ENCODE data around the gene ACAT2.
"Not testable (repeated sequence)": the region's sequence is repeated elsewhere in the genome, so short reads cannot be mapped to it uniquely, and the experiment has no call there.

ACAT2 gene

GRCh38 chr6:159761873-159762680, at the start of gene ACAT2:
ACAT2 (plus strand) TSS chr6:159762045; CDS start chr6:159762088, 43 bp downstream.
- DNase-seq (ENCODE audit: low spot score) = peak; percentile 96

- not testable (repeated sequence) for DNase-seq (ENCODE audit: low spot score)
Measured at GRCh38 chr6:159712389-159712788, 49.5 kb upstream of the ACAT2 start.

- DNase-seq (ENCODE audit: low spot score) = no peak
Measured at GRCh38 chr6:159713984-159714383, 47.9 kb upstream of the ACAT2 start.

GRCh38 chr6:159714404-159714803, 47.4 kb upstream of the ACAT2 start:
- DNase-seq (ENCODE audit: low spot score) = no peak

- DNase-seq (ENCODE audit: low spot score) = no peak
Measured at GRCh38 chr6:159715166-159715565, 46.7 kb upstream of the ACAT2 start.

GRCh38 chr6:159715605-159716004, 46.2 kb upstream of the ACAT2 start:
- DNase-seq (ENCODE audit: low spot score) = no peak

- no peak for DNase-seq (ENCODE audit: low spot score)
Measured at GRCh38 chr6:159716247-159717096, 45.4 kb upstream of the ACAT2 start.

GRCh38 chr6:159718634-159719033, 43.2 kb upstream of the ACAT2 start:
- no peak for DNase-seq (ENCODE audit: low spot score)

GRCh38 chr6:159719287-159719686, 42.6 kb upstream of the ACAT2 start:
- no peak for DNase-seq (ENCODE audit: low spot score)

- DNase-seq (ENCODE audit: low spot score) = peak; percentile 59
Measured at GRCh38 chr6:159720708-159721107, 41.1 kb upstream of the ACAT2 start.

GRCh38 chr6:159721981-159722380, 39.9 kb upstream of the ACAT2 start:
- DNase-seq (ENCODE audit: low spot score) = not testable (repeated sequence)

- DNase-seq (ENCODE audit: low spot score) = no peak
Measured at GRCh38 chr6:159722655-159723054, 39.2 kb upstream of the ACAT2 start.

GRCh38 chr6:159723259-159723658, 38.6 kb upstream of the ACAT2 start:
- DNase-seq (ENCODE audit: low spot score) = no peak

- DNase-seq (ENCODE audit: low spot score) = no peak
Measured at GRCh38 chr6:159724778-159725177, 37.1 kb upstream of the ACAT2 start.

- not testable (repeated sequence) for DNase-seq (ENCODE audit: low spot score)
Measured at GRCh38 chr6:159725208-159725607, 36.6 kb upstream of the ACAT2 start.

- DNase-seq (ENCODE audit: low spot score) = no peak
Measured at GRCh38 chr6:159726255-159726917, 35.5 kb upstream of the ACAT2 start.

- DNase-seq (ENCODE audit: low spot score) = peak; percentile 93
Measured at GRCh38 chr6:159726918-159727716, 34.7 kb upstream of the ACAT2 start, which contains the start of gene WTAP. WTAP (plus strand) TSS chr6:159727506; CDS start chr6:159736266, 8,760 bp downstream.

- no peak for DNase-seq (ENCODE audit: low spot score)
Measured at GRCh38 chr6:159727717-159728445, 34.0 kb upstream of the ACAT2 start.

GRCh38 chr6:159728531-159728964, 33.3 kb upstream of the ACAT2 start:
- DNase-seq (ENCODE audit: low spot score) = no peak

GRCh38 chr6:159729598-159730331, 32.1 kb upstream of the ACAT2 start:
- DNase-seq (ENCODE audit: low spot score) = no peak

Measured in iPS-NIHi11 (cell line).